ELR (cell line): Measurements from ENCODE around the gene APOE.
"Not testable (repeated sequence)": the region's sequence is repeated elsewhere in the genome, so short reads cannot be mapped to it uniquely, and the experiment has no call there.

Experiments
- DNase-seq: peaks from one replicate; pipeline ENCODE4 v3.0.0-alpha.2; 2015; ENCODE audit warnings: low read depth

Gene APOE

GRCh38 chr19:44909775-44910174 lies 4.2 kb downstream of the APOE start:
- no peak for DNase-seq

- DNase-seq, result not testable (repeated sequence)
Observed at GRCh38 chr19:44911896-44912295, 6.3 kb downstream of the APOE start.

- no peak for DNase-seq
Observed at GRCh38 chr19:44912854-44913253, 7.3 kb downstream of the APOE start.

- DNase-seq, result not testable (repeated sequence)
Observed at GRCh38 chr19:44913512-44914432, 8.2 kb downstream of the APOE start.

GRCh38 chr19:44914433-44915206 lies 9.0 kb downstream of the APOE start, which contains the start of gene APOC1:
Gene APOC1 (plus strand): TSS chr19:44914608. CDS start chr19:44914892, 284 bp downstream.
- DNase-seq, result peak; percentile 84

- no peak for DNase-seq
Observed at GRCh38 chr19:44924243-44924725, 18.7 kb downstream of the APOE start.

GRCh38 chr19:44925114-44925891 lies 19.7 kb downstream of the APOE start:
- peak; percentile 35 for DNase-seq

GRCh38 chr19:44926245-44927077 lies 20.9 kb downstream of the APOE start:
- DNase-seq, result not testable (repeated sequence)

- DNase-seq, result no peak
Observed at GRCh38 chr19:44927746-44928145, 22.1 kb downstream of the APOE start.

GRCh38 chr19:44930088-44930487 lies 24.5 kb downstream of the APOE start:
- no peak for DNase-seq

- no peak for DNase-seq
Observed at GRCh38 chr19:44931541-44931940, 25.9 kb downstream of the APOE start.

GRCh38 chr19:44939668-44940067 lies 34.1 kb downstream of the APOE start:
- DNase-seq, result no peak

GRCh38 chr19:44942067-44942571 lies 36.5 kb downstream of the APOE start, which contains the start of gene APOC4:
Gene APOC4 (plus strand): TSS chr19:44942237. CDS start chr19:44942278, 41 bp downstream.
- no peak for DNase-seq

- no peak for DNase-seq
Observed at GRCh38 chr19:44943801-44944249, 38.2 kb downstream of the APOE start.

- no peak for DNase-seq
Observed at GRCh38 chr19:44947041-44947581, 41.5 kb downstream of the APOE start.

- no peak for DNase-seq
Observed at GRCh38 chr19:44948237-44948636, 42.6 kb downstream of the APOE start.

- no peak for DNase-seq
Observed at GRCh38 chr19:44948763-44949374, 43.3 kb downstream of the APOE start.

- no peak for DNase-seq
Observed at GRCh38 chr19:44949550-44949949, 44.0 kb downstream of the APOE start.
